Measurements from ENCODE around the gene AMBP.

The AMBP gene

GRCh38 chr9:114027863-114028465 is 50.1 kb downstream of the AMBP start:
- DNase-seq (ENCODE audit: low read depth): no peak
- H3K4me3 ChIP-seq (ENCODE audit: control insufficient read depth, low read depth, low read length): no peak overlapping the region
- TF ChIP-seq, protein P1, sequence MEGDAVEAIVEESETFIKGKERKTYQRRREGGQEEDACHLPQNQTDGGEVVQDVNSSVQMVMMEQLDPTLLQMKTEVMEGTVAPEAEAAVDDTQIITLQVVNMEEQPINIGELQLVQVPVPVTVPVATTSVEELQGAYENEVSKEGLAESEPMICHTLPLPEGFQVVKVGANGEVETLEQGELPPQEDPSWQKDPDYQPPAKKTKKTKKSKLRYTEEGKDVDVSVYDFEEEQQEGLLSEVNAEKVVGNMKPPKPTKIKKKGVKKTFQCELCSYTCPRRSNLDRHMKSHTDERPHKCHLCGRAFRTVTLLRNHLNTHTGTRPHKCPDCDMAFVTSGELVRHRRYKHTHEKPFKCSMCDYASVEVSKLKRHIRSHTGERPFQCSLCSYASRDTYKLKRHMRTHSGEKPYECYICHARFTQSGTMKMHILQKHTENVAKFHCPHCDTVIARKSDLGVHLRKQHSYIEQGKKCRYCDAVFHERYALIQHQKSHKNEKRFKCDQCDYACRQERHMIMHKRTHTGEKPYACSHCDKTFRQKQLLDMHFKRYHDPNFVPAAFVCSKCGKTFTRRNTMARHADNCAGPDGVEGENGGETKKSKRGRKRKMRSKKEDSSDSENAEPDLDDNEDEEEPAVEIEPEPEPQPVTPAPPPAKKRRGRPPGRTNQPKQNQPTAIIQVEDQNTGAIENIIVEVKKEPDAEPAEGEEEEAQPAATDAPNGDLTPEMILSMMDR (IDR thresholded peaks at IDR 0.05; ENCODE audit: control insufficient read depth, insufficient read depth, low read depth, low read length, missing control alignments): no peak

- TF ChIP-seq, protein P1 (IDR thresholded peaks at IDR 0.05; ENCODE audit: control insufficient read depth, insufficient read depth, low read depth, low read length, missing control alignments): no peak
- no peak overlapping the region for H3K4me3 ChIP-seq (ENCODE audit: control insufficient read depth, low read depth, low read length)
- DNase-seq (ENCODE audit: low read depth): no peak
Measured at GRCh38 chr9:114027159-114027862, 50.8 kb downstream of the AMBP start.

DNA sequence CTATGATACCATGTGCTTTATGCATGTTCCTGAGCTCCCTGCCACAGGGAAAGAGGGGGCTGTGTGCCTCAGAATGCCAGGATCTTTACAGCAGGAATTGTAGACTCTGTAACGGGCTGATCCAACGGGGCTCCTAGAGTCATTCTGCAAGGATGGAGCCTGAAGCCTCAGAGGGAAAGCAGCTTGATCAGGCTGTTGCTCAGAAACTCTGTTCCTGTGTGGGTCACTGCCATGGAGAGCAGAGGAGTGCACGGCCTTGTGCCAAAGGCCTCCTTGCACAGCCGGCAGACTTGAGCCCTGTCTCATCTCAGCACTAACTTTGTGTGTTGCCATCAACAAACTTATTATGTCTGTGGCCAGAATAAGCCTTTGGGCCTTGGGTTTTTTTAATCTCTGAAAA is 51.8 kb downstream of the AMBP start:
- DNase-seq (ENCODE audit: low read depth): no peak
- H3K4me3 ChIP-seq (ENCODE audit: control insufficient read depth, low read depth, low read length): no peak overlapping the region
- TF ChIP-seq, protein P1 (IDR thresholded peaks at IDR 0.05; ENCODE audit: control insufficient read depth, insufficient read depth, low read depth, low read length, missing control alignments): no peak

GRCh38 chr9:114025760-114026159 is 52.3 kb downstream of the AMBP start:
- no peak for DNase-seq (ENCODE audit: low read depth)
- H3K4me3 ChIP-seq (ENCODE audit: control insufficient read depth, low read depth, low read length): no peak overlapping the region
- TF ChIP-seq, protein P1 (IDR thresholded peaks at IDR 0.05; ENCODE audit: control insufficient read depth, insufficient read depth, low read depth, low read length, missing control alignments): no peak

DNA sequence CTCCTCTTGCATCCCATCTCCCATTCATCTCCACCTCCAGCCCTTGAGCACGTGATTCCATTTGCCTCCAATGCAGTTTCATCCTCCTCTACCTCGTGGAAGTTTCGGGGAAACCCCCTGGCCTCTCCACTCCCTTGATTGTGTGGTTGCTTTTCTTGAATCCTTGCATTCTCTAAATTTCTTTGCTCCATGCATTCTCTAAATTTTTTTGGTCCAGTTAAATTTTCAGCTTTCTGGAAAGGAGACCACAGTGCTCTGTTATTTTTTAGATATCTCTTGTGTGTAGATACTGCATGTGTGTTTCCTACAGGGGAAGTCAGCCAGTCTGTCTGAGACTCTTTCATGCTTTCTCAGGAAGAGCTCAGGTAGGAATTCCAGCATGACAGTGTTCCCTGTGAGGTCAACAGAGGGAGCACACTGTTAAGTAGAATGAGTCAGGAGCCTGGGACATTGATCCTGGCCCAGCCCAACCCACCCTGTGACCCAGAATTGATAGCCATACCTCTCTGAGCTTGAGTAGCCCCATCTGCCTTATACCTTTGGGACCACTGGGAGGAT is 52.8 kb downstream of the AMBP start:
- DNase-seq (ENCODE audit: low read depth): no peak
- H3K4me3 ChIP-seq (ENCODE audit: control insufficient read depth, low read depth, low read length): no peak overlapping the region
- TF ChIP-seq, protein P1 (IDR thresholded peaks at IDR 0.05; ENCODE audit: control insufficient read depth, insufficient read depth, low read depth, low read length, missing control alignments): no peak

DNA sequence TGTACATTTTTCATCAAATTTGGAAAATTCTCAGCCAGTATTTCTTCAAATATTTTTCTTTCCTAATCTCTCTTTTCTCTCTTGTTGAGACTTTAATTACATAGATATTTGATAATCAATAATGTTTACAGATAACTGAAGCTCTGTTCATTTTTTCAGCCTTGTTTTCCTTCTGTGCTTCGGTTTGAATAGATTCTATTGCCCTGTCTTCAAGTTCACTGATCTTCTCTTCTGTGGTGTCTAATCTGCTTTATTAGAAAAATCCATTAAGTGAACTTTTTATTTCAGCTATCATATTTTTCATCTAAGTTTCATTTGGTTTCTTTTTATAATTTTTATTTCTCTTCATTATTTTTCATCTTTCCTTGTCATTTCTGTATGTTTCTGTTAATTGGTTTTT is 54.1 kb downstream of the AMBP start:
- H3K4me3 ChIP-seq (ENCODE audit: control insufficient read depth, low read depth, low read length): no peak overlapping the region
- TF ChIP-seq, protein P1 (IDR thresholded peaks at IDR 0.05; ENCODE audit: control insufficient read depth, insufficient read depth, low read depth, low read length, missing control alignments): no peak
- no peak for DNase-seq (ENCODE audit: low read depth)
